Measurements from ENCODE around the gene MTA1. TPM values are rescaled to one million over a fixed set of nuclear protein-coding genes. Genes with fewer than 3 reads are reported as not detected.

Gene MTA1
- total and polyA plus RNA-seq, 10 of the 15 experiments (the other 5 are each of a cell fraction or from before 2014, with no cell fraction given) = 0.14 to 162 (median 30.6) TPM

GRCh38 chr14:105489542-105490266 is 70.1 kb downstream of the MTA1 start (continued):
- TF ChIP-seq, protein P1, sequence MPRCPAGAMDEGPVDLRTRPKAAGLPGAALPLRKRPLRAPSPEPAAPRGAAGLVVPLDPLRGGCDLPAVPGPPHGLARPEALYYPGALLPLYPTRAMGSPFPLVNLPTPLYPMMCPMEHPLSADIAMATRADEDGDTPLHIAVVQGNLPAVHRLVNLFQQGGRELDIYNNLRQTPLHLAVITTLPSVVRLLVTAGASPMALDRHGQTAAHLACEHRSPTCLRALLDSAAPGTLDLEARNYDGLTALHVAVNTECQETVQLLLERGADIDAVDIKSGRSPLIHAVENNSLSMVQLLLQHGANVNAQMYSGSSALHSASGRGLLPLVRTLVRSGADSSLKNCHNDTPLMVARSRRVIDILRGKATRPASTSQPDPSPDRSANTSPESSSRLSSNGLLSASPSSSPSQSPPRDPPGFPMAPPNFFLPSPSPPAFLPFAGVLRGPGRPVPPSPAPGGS (IDR thresholded peaks at IDR 0.05; ENCODE audit: borderline replicate concordance, insufficient read depth, low read depth, low read length, poor library complexity, severe bottlenecking) = no peak
- no peak for TF ChIP-seq ESRRA (IDR thresholded peaks at IDR 0.05; ENCODE audit: low read length)
- no peak for TF ChIP-seq MEF2A (IDR thresholded peaks at IDR 0.05; ENCODE audit: insufficient read depth, low read depth, low read length)
- no peak for TF ChIP-seq ZNF217 (IDR thresholded peaks at IDR 0.05)
- no peak for TF ChIP-seq BRCA1 (IDR thresholded peaks at IDR 0.05; ENCODE audit: low read depth, low read length)
- TF ChIP-seq, protein P2, sequence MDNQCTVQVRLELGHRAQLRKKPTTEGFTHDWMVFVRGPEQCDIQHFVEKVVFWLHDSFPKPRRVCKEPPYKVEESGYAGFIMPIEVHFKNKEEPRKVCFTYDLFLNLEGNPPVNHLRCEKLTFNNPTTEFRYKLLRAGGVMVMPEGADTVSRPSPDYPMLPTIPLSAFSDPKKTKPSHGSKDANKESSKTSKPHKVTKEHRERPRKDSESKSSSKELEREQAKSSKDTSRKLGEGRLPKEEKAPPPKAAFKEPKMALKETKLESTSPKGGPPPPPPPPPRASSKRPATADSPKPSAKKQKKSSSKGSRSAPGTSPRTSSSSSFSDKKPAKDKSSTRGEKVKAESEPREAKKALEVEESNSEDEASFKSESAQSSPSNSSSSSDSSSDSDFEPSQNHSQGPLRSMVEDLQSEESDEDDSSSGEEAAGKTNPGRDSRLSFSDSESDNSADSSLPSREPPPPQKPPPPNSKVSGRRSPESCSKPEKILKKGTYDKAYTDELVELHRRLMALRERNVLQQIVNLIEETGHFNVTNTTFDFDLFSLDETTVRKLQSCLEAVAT (IDR thresholded peaks at IDR 0.05) = peak; percentile 65; the same call in 1 of the 2 replicates
- no peak for TF ChIP-seq PKNOX1 (IDR thresholded peaks at IDR 0.05)
- TF ChIP-seq HCFC1 (IDR thresholded peaks at IDR 0.05; ENCODE audit: low read length) = no peak
- TF ChIP-seq PBX3 (IDR thresholded peaks at IDR 0.05; ENCODE audit: insufficient replicate concordance, low read depth, low read length) = no peak
- TF ChIP-seq ZNF384 (IDR thresholded peaks at IDR 0.05; ENCODE audit: borderline replicate concordance, low read depth, low read length) = no peak
- no peak for TF ChIP-seq CHD1 (IDR thresholded peaks at IDR 0.05; ENCODE audit: low read depth, low read length)
- no peak for TF ChIP-seq SRF (IDR thresholded peaks at IDR 0.05; ENCODE audit: low read depth in 2 of 2, low read length in 2 of 2)
- TF ChIP-seq, protein P3, sequence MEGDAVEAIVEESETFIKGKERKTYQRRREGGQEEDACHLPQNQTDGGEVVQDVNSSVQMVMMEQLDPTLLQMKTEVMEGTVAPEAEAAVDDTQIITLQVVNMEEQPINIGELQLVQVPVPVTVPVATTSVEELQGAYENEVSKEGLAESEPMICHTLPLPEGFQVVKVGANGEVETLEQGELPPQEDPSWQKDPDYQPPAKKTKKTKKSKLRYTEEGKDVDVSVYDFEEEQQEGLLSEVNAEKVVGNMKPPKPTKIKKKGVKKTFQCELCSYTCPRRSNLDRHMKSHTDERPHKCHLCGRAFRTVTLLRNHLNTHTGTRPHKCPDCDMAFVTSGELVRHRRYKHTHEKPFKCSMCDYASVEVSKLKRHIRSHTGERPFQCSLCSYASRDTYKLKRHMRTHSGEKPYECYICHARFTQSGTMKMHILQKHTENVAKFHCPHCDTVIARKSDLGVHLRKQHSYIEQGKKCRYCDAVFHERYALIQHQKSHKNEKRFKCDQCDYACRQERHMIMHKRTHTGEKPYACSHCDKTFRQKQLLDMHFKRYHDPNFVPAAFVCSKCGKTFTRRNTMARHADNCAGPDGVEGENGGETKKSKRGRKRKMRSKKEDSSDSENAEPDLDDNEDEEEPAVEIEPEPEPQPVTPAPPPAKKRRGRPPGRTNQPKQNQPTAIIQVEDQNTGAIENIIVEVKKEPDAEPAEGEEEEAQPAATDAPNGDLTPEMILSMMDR (IDR thresholded peaks at IDR 0.05 in 2 of 3, conservative IDR thresholded peaks at IDR 0.05 in 1 of 3; ENCODE audit: control insufficient read depth in 2 of 3, extremely low read depth in 1 of 3, insufficient read depth in 1 of 3, low read depth in 3 of 3, low read length in 3 of 3) = peak; percentile 67 to 86 (median 75); a peak in 5 of 6 replicates
- TF ChIP-seq YBX1 (IDR thresholded peaks at IDR 0.05) = no peak
- TF ChIP-seq, protein P4, sequence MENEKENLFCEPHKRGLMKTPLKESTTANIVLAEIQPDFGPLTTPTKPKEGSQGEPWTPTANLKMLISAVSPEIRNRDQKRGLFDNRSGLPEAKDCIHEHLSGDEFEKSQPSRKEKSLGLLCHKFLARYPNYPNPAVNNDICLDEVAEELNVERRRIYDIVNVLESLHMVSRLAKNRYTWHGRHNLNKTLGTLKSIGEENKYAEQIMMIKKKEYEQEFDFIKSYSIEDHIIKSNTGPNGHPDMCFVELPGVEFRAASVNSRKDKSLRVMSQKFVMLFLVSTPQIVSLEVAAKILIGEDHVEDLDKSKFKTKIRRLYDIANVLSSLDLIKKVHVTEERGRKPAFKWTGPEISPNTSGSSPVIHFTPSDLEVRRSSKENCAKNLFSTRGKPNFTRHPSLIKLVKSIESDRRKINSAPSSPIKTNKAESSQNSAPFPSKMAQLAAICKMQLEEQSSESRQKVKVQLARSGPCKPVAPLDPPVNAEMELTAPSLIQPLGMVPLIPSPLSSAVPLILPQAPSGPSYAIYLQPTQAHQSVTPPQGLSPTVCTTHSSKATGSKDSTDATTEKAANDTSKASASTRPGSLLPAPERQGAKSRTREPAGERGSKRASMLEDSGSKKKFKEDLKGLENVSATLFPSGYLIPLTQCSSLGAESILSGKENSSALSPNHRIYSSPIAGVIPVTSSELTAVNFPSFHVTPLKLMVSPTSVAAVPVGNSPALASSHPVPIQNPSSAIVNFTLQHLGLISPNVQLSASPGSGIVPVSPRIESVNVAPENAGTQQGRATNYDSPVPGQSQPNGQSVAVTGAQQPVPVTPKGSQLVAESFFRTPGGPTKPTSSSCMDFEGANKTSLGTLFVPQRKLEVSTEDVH (IDR thresholded peaks at IDR 0.05; ENCODE audit: low read depth, partially characterized antibody) = no peak
- no peak for TF ChIP-seq ZSCAN29 (IDR thresholded peaks at IDR 0.05)
- no peak for TF ChIP-seq NR2C1 (IDR thresholded peaks at IDR 0.05)
- no peak for TF ChIP-seq RFX5 (IDR thresholded peaks at IDR 0.05; ENCODE audit: low read depth, low read length)
